Panc1 (cell line): Measurements from ENCODE around the gene ZNF619.

ENCODE experiments used
- CTCF ChIP-seq: fragments of 450-650 bp; IDR thresholded peaks from 2 replicates; pipeline ENCODE4 v1.5.1; 2017; ENCODE audit warnings: mild to moderate bottlenecking
- POLR2AphosphoS5 ChIP-seq: IDR thresholded peaks from 2 replicates; pipeline ENCODE4 v1.6.1; 2012; ENCODE audit warnings: mild to moderate bottlenecking, low read depth, low read length, moderate library complexity
- SIN3A ChIP-seq: IDR thresholded peaks from 2 replicates; pipeline ENCODE4 v1.6.1; 2012; ENCODE audit warnings: low read depth, mild to moderate bottlenecking, low read length, moderate library complexity, borderline replicate concordance; ENCODE audit not compliant: insufficient read depth

DNA sequence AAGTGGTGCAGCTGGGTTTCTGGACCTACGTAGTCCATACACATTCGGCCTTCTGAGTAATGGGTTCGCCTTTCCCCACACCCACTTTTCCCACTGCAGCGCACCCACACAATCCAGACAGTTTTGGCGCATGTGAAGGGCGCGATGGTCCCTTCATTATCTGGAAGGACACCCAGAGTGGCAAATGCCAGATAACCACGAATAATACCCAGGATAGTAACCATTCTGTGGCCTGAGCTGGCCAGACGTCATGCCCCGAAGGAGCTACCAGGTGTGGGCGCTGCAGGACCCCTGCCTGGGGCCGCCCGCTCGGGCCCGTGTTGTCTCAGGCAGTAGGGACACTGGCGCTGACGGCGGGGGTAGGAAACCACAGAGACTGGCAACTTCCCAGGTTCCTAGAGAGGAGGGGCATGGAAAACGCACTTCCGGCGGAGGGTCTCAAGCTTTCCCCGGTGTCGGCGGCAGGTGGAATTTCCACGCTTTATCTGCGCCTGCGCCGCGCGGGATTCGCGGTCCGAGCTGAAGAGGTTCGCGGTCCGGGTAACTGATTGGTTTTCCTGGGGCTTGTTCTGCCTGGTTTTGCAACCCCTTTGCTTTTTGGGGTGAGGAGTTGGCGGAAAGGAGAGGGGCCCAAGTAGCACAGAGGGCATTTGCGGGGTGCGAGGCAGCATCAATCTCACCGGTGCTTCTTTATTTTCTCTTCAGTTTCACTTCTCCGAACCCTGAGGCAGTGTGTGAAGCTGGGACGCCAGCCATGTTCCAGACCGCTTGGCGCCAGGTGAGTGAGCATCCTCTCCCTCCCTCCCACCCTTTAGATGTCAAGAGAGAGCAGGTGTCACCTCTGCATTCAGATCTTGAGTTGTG, 28.9 kb downstream of the ZNF619 start, which contains the start of gene ZNF620:
- TF ChIP-seq POLR2AphosphoS5 (no peak), SIN3A (no peak), CTCF (peak; percentile 53)
